ENCODE measurements around the gene GSX1. TPM values are rescaled to one million over a fixed set of nuclear protein-coding genes. Genes with fewer than 3 reads are reported as not detected.

Gene GSX1

DNA sequence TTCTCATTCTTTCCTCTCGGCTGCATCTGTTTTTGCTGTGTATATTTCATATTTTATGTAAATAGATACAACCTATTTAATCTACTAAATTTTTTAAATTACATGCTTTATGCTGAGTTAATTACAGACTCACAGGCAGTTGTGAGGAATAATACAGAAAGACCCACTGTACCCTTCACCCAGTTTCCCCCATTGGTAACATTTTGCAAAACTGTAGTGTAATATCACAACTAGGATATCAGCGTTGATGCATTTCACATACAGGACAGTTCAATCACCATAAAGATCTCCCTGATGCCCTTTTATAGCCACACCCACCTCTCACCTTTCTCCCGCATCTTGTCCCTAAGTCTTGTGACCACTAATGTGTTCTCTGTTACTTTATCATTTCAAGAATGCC, 43.5 kb downstream of the GSX1 start:
- no peaks in the 10 kb centered on the region for H3K27me3 ChIP-seq (ENCODE audit: insufficient read depth, low read length, poor library complexity)

DNA sequence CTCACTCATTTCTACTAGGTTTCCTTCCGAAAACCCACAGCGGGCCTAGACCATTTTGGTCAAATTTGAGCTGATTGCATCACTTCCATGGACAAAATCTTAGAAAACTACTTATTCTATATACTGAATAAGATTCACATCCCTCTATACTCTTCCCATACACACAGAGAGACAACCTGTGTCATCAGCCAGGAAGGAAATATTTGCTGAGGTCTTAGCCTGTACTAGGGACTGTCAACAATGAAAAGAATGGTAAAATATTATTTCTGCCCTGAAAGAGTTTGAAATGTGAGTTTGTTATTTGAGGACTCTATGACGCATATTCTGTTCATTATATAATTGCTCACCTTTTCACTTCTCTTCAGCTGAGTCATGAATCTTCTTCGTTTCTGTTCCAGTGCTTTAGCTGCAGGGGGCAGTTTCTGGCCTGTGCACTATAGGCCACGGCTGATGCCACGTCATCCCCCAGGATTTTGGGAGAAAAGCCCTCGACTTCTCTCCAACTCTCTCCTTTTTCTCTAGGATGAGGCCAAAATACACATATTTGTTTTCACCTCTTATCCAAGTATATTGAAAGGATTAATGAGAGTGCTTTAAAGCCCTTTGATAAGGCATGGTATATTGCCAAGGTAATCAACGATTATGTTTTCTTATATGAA, 47.7 kb downstream of the GSX1 start:
- Histone ChIP-seq H3K79me1 (ENCODE audit: low read length) (no peaks in the 10 kb centered on the region), H2AK5ac (ENCODE audit: low read length) (no peak overlapping the region), H3K4ac (ENCODE audit: low read depth, low read length) (no peak overlapping the region), H4K5ac (ENCODE audit: low read length) (no peak overlapping the region), H3K27ac (ENCODE audit: low read depth, low read length) (no peak overlapping the region), H3K4me2 (ENCODE audit: low read length) (no peak overlapping the region), H3K36me3 (ENCODE audit: control insufficient read depth, insufficient read depth, low read length) (no peaks in the 10 kb centered on the region), H3K4me3 (ENCODE audit: low read length) (no peak overlapping the region), H2BK15ac (replicated peaks; ENCODE audit: low read depth) (no peak overlapping the region), H2BK5ac (ENCODE audit: low read length) (no peak overlapping the region), H3K79me2 (ENCODE audit: control insufficient read depth, insufficient read depth, low read length) (no peaks in the 10 kb centered on the region), H3K18ac (ENCODE audit: low read length) (no peak overlapping the region), H3K56ac (ENCODE audit: low read length) (no peak overlapping the region), H3K4me1 (ENCODE audit: control insufficient read depth, low read depth, low read length) (no peaks in the 10 kb centered on the region), H4K8ac (ENCODE audit: low read depth, low read length) (no peak overlapping the region), H3K27me3 (ENCODE audit: insufficient read depth, low read length, poor library complexity) (no peaks in the 10 kb centered on the region), H3K9ac (ENCODE audit: low read length) (no peak overlapping the region), H2BK120ac (ENCODE audit: low read depth, low read length) (no peak overlapping the region), H3K23ac (ENCODE audit: low read length) (no peak overlapping the region)
- no peak for DNase-seq
- WGBS (ENCODE audit: extremely low coverage, insufficient coverage, low lambda C conversion rate): no CpG with 5 or more reads among the region's 8 CpGs

More for the DNA sequence above, 43.5 kb downstream of the GSX1 start:
- Histone ChIP-seq H3K4ac (ENCODE audit: low read depth, low read length) (no peak overlapping the region), H4K8ac (ENCODE audit: low read depth, low read length) (no peak overlapping the region), H3K56ac (ENCODE audit: low read length) (no peak overlapping the region), H3K23ac (ENCODE audit: low read length) (no peak overlapping the region), H2BK15ac (replicated peaks; ENCODE audit: low read depth) (no peak overlapping the region), H3K4me2 (ENCODE audit: low read length) (no peak overlapping the region), H2AK5ac (ENCODE audit: low read length) (no peak overlapping the region), H3K18ac (ENCODE audit: low read length) (no peak overlapping the region), H3K9ac (ENCODE audit: low read length) (no peak overlapping the region), H4K5ac (ENCODE audit: low read length) (no peak overlapping the region), H3K4me1 (ENCODE audit: control insufficient read depth, low read depth, low read length) (no peaks in the 10 kb centered on the region), H2BK120ac (ENCODE audit: low read depth, low read length) (no peak overlapping the region), H3K4me3 (ENCODE audit: low read length) (no peak overlapping the region), H3K27ac (ENCODE audit: low read depth, low read length) (no peak overlapping the region), H2BK5ac (ENCODE audit: low read length) (no peak overlapping the region), H3K36me3 (ENCODE audit: control insufficient read depth, insufficient read depth, low read length) (no peaks in the 10 kb centered on the region), H3K79me1 (ENCODE audit: low read length) (no peaks in the 10 kb centered on the region), H3K79me2 (ENCODE audit: control insufficient read depth, insufficient read depth, low read length) (no peaks in the 10 kb centered on the region)
- DNase-seq: no peak
- no CpG with 5 or more reads among the region's 3 CpGs for WGBS (ENCODE audit: extremely low coverage, insufficient coverage, low lambda C conversion rate)

DNA sequence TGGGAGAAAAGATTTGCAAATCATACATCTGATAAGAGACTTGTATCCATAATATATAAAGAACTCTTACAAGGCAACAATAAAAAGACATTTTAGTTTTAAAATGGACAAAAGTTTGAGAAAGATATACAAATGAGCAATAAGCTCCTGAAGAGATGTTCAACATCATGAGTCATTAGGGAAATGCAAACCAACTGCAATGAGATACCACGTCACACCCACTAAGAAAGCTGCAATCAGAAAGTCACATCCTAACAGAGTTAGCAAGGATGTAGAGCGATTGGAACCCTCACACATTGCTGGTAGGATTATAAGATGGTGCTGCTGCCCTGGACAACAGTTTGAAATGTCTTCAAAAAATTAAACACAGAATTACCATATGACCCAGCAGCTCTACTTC, 50.3 kb downstream of the GSX1 start:
- no peak overlapping the region for H2BK15ac ChIP-seq (replicated peaks; ENCODE audit: low read depth)
- no peaks in the 10 kb centered on the region for H3K27me3 ChIP-seq (ENCODE audit: insufficient read depth, low read length, poor library complexity)
- no peak overlapping the region for H4K8ac ChIP-seq (ENCODE audit: low read depth, low read length)
- no peak overlapping the region for H3K4me2 ChIP-seq (ENCODE audit: low read length)
- no peak overlapping the region for H3K4ac ChIP-seq (ENCODE audit: low read depth, low read length)
- H3K27ac ChIP-seq (ENCODE audit: low read depth, low read length): no peak overlapping the region
- H2BK120ac ChIP-seq (ENCODE audit: low read depth, low read length): no peak overlapping the region
- H3K79me1 ChIP-seq (ENCODE audit: low read length): no peaks in the 10 kb centered on the region
- H2BK5ac ChIP-seq (ENCODE audit: low read length): no peak overlapping the region
- no peaks in the 10 kb centered on the region for H3K4me1 ChIP-seq (ENCODE audit: control insufficient read depth, low read depth, low read length)
- no peak overlapping the region for H3K9ac ChIP-seq (ENCODE audit: low read length)
- no peak overlapping the region for H3K18ac ChIP-seq (ENCODE audit: low read length)
- no CpG with 5 or more reads among the region's 2 CpGs for WGBS (ENCODE audit: extremely low coverage, insufficient coverage, low lambda C conversion rate)
- no peak overlapping the region for H3K56ac ChIP-seq (ENCODE audit: low read length)
- H3K23ac ChIP-seq (ENCODE audit: low read length): no peak overlapping the region
- H3K4me3 ChIP-seq (ENCODE audit: low read length): no peak overlapping the region
- H3K79me2 ChIP-seq (ENCODE audit: control insufficient read depth, insufficient read depth, low read length): no peaks in the 10 kb centered on the region
- no peak overlapping the region for H2AK5ac ChIP-seq (ENCODE audit: low read length)
- H4K5ac ChIP-seq (ENCODE audit: low read length): no peak overlapping the region
- H3K36me3 ChIP-seq (ENCODE audit: control insufficient read depth, insufficient read depth, low read length): no peaks in the 10 kb centered on the region
- no peak for DNase-seq

Small RNAs within 50 kb of the gene (small RNA-seq; reads per million reads assigned to genes)
- not detected for gene RNU6-73P (ENCODE audit: insufficient read depth)

All from mesendoderm (in vitro differentiated cells).